Right atrium auricular region (tissue), 2 donors: ENCODE results near the gene ATP13A2. TPM values are rescaled to one million over a fixed set of nuclear protein-coding genes. Genes with fewer than 3 reads are reported as not detected.
"Not testable (repeated sequence)": the region's sequence is repeated elsewhere in the genome, so short reads cannot be mapped to it uniquely, and the experiment has no call there.

Experiments used
- DNase-seq: peaks from one replicate; pipeline ENCODE4 v3.0.0-alpha.2; 2019; ENCODE audit warnings: low spot score
- H3K27ac ChIP-seq, 2 donors: fragments of 200-600 bp; sonication (generic); 1 replicate in 1 of 2; 2 replicates in 1 of 2; pipeline ENCODE4 v1.5.1; 2016 to 2019
- H3K27me3 ChIP-seq, 2 donors: fragments of 200-600 bp; sonication (generic); one replicate each; pipeline versions ENCODE4 v1.5.1 to v1.6.0; 2017 to 2019
- H3K36me3 ChIP-seq: fragments of 200-600 bp; sonication (generic); one replicate; pipeline ENCODE4 v1.5.1; 2016
- H3K4me1 ChIP-seq, 2 donors: fragments of 200-600 bp; sonication (generic); one replicate each; pipeline versions ENCODE4 v1.5.1 to v1.6.0; 2017 to 2019
- H3K4me3 ChIP-seq, 2 donors: fragments of 200-600 bp; sonication (generic); 1 replicate in 1 of 2; 2 replicates in 1 of 2; pipeline ENCODE4 v1.5.1; 2017 to 2019; ENCODE audit warnings: mild to moderate bottlenecking in 1 of 2, moderate library complexity in 1 of 2
- H3K9me3 ChIP-seq, 2 donors: fragments of 200-600 bp; sonication (generic); one replicate each; pipeline ENCODE4 v1.5.1; 2019
- CTCF ChIP-seq, 2 donors: fragments of 200-600 bp; sonication (generic); IDR thresholded peaks; one replicate each; pipeline ENCODE4 v1.5.1; 2019; ENCODE audit warnings: antibody characterized with exemption in 2 of 2
- total RNA-seq, 2 donors: library from RNA; depleted of rRNA; stranded (reverse); fragments of >200 nt; gene quantifications; one replicate each; pipeline ENCODE4 v1.1.0, GENCODE V29; 2016

ATP13A2 gene
- total RNA-seq, 2 donors from 2014 or later, result 13.6 to 24.2 TPM

DNA sequence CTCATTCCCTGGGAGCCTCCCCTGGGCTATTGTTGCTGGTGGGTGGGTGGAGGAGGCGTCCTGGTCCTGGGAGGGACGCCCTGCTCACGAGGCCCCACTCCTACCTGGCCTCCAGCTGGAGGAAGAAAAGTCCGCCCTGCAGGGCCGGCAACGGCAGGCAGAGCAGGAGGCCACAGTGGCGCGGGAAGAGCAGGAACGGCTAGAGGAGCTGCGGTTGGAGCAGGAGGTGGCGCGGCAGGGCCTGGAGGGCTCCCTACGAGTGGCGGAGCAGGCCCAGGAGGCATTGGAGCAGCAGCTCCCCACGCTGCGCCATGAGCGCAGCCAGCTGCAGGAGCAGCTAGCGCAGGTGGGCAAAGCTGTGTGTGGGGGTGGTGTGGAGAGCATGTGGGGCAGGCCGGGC lies 65.1 kb downstream of the ATP13A2 start:
- Histone ChIP-seq H3K27ac (no peak overlapping the region), H3K27me3 (no peaks in the 10 kb centered on the region), H3K4me1 (peaks cover 0 to 4% of the 10 kb centered on the region in 2 donors), H3K4me3 (no peak overlapping the region), H3K36me3 (no peaks in the 10 kb centered on the region), H3K9me3 (no peaks in the 10 kb centered on the region)
- DNase-seq, result no peak
- TF ChIP-seq CTCF (IDR thresholded peaks at IDR 0.05), result no peak

DNA sequence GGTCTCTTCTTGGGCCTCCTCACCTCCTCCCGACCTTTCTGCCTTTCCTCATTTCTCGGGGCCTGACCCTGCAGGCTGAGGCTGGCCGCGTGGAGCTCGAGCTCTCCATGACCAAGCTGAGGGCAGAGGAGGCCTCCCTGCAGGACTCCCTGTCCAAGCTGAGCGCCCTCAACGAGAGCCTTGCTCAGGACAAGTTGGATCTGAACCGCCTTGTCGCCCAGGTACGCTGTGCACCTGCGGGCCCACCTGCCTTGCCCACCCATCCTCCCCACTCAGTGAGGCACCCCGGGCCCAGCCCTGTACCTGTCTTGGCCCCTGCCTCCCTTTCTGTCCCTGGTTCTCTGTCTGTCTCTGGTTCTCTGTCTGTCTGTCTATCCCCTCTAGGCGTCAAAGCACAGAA lies 65.5 kb downstream of the ATP13A2 start:
- H3K27me3 ChIP-seq, H3K36me3 ChIP-seq, H3K4me3 ChIP-seq, H3K9me3 ChIP-seq, DNase-seq, H3K4me1 ChIP-seq, H3K27ac ChIP-seq: not testable (repeated sequence)

- H3K27me3 ChIP-seq, H3K36me3 ChIP-seq, H3K4me3 ChIP-seq, H3K9me3 ChIP-seq, H3K4me1 ChIP-seq, DNase-seq, H3K27ac ChIP-seq: not testable (repeated sequence)
Observed at GRCh38 chr1:16945512-16945911, 66.2 kb downstream of the ATP13A2 start.

- no peak for DNase-seq
- H3K36me3 ChIP-seq, result no peaks in the 10 kb centered on the region
Observed at GRCh38 chr1:16944038-16944437, 67.7 kb downstream of the ATP13A2 start.

GRCh38 chr1:16939386-16940180 lies 72.1 kb downstream of the ATP13A2 start:
- H3K4me3 ChIP-seq, H3K27ac ChIP-seq, DNase-seq, H3K36me3 ChIP-seq, H3K9me3 ChIP-seq, H3K27me3 ChIP-seq, H3K4me1 ChIP-seq: not testable (repeated sequence)

More at GRCh38 chr1:16944038-16944437, 67.7 kb downstream of the ATP13A2 start:
- H3K9me3 ChIP-seq, result no peaks in the 10 kb centered on the region
- no peak for TF ChIP-seq CTCF (IDR thresholded peaks at IDR 0.05)
- H3K27me3 ChIP-seq, result no peaks in the 10 kb centered on the region
- peaks cover 0 to 4% of the 10 kb centered on the region in 2 donors for H3K4me1 ChIP-seq
- H3K27ac ChIP-seq, result no peak overlapping the region
- no peak overlapping the region for H3K4me3 ChIP-seq

- H3K9me3 ChIP-seq, result no peaks in the 10 kb centered on the region
- no peaks in the 10 kb centered on the region for H3K4me1 ChIP-seq
- no peak overlapping the region for H3K27ac ChIP-seq
- DNase-seq, result no peak
- H3K4me3 ChIP-seq, result no peak overlapping the region
- H3K27me3 ChIP-seq, result no peaks in the 10 kb centered on the region
- H3K36me3 ChIP-seq, result no peaks in the 10 kb centered on the region
- no peak for TF ChIP-seq CTCF (IDR thresholded peaks at IDR 0.05)
Observed at GRCh38 chr1:16938351-16939321, 73.1 kb downstream of the ATP13A2 start.

DNA sequence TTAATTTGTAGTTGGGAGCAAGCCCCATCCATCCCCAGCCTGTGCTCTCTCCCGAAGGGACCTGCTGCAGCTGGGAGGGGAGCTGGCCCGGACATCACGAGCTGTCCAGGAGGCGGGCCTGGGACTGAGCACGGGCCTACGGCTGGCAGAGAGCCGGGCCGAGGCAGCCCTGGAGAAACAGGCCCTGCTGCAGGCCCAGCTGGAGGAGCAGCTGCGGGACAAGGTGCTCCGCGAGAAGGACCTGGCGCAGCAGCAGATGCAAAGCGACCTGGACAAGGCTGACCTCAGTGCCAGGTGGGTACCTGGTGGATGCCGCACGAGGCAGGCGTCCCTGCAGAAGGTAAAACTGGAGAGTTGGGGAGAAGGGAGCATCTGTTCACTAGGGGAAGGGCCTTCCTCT lies 75.1 kb downstream of the ATP13A2 start:
- H3K9me3 ChIP-seq, H3K27me3 ChIP-seq, DNase-seq, H3K4me1 ChIP-seq, H3K27ac ChIP-seq, H3K4me3 ChIP-seq, H3K36me3 ChIP-seq: not testable (repeated sequence)

Other genes starting within 250 kb of the ATP13A2 start
- gene RNU1-2, start 115.9 kb downstream of the ATP13A2 start, total RNA-seq, result not detected
- gene CROCC, start 90.0 kb downstream of the ATP13A2 start, total RNA-seq, result 10 to 100 TPM; 10.0 to 11.7 TPM
- gene MFAP2, start 31.3 kb downstream of the ATP13A2 start, total RNA-seq, result 1 to 10 TPM; 5.5 to 8.6 TPM
- 100 to 1,000 TPM; 240 to 528 TPM for gene SDHB, start 42.1 kb upstream of the ATP13A2 start, total RNA-seq
- gene PADI2, start 107.5 kb upstream of the ATP13A2 start, total RNA-seq, result under 1 TPM; 0.52 to 0.63 TPM
- gene PADI1, start 193.2 kb upstream of the ATP13A2 start, total RNA-seq, result not detected
- not detected for gene PADI3, start 237.2 kb upstream of the ATP13A2 start, total RNA-seq